SU-DHL-6 (cell line): Measurements from ENCODE around the gene INTS12.

Experiments
- H2AFZ ChIP-seq: fragments of 200-600 bp; sonication (generic); 2 replicates; pipeline ENCODE4 v1.6.1; 2014; ENCODE audit warnings: low read depth, mild to moderate bottlenecking, moderate library complexity, mixed read lengths, antibody characterized with exemption, low read length; ENCODE audit not compliant: severe bottlenecking
- H3F3A ChIP-seq: fragments of 200-600 bp; shearing (Covaris generic); 2 replicates; pipeline ENCODE4 v1.6.0; 2016; ENCODE audit warnings: antibody characterized with exemption, mild to moderate bottlenecking; ENCODE audit not compliant: insufficient read depth
- H3K27ac ChIP-seq: fragments of 200-600 bp; sonication (generic); 2 replicates; pipeline ENCODE4 v1.5.1; 2016; ENCODE audit warnings: low read depth, mild to moderate bottlenecking, low read length, moderate library complexity, mixed read lengths
- H3K27me3 ChIP-seq: fragments of 200-600 bp; sonication (generic), shearing (Covaris generic); 2 replicates; pipeline ENCODE4 v1.6.0; 2014; ENCODE audit warnings: mild to moderate bottlenecking, low read length
- H3K36me3 ChIP-seq: fragments of 200-600 bp; sonication (generic); 2 replicates; pipeline ENCODE4 v1.6.1; 2014; ENCODE audit warnings: mild to moderate bottlenecking, low read length, mixed read lengths
- H3K4me2 ChIP-seq: fragments of 300-600, 200-600 bp; shearing (Covaris generic), sonication (generic); 2 replicates; pipeline ENCODE4 v1.6.0; 2014; ENCODE audit warnings: low read length, low read depth, mild to moderate bottlenecking; ENCODE audit not compliant: poor library complexity, severe bottlenecking
- H3K4me3 ChIP-seq: fragments of 200-600 bp; sonication (generic); 2 replicates; pipeline ENCODE4 v1.5.1; 2014; ENCODE audit warnings: antibody characterized with exemption, low read length, mild to moderate bottlenecking, mixed read lengths; ENCODE audit not compliant: insufficient read depth, poor library complexity, severe bottlenecking
- H3K79me2 ChIP-seq: fragments of 200-600 bp; sonication (generic); 2 replicates; pipeline ENCODE4 v1.6.1; 2014; ENCODE audit warnings: mild to moderate bottlenecking, low read length, moderate library complexity; ENCODE audit not compliant: insufficient read depth
- H3K9ac ChIP-seq: fragments of 200-600 bp; sonication (generic); 2 replicates; pipeline ENCODE4 v1.7.0; 2014; ENCODE audit warnings: mild to moderate bottlenecking, low read length
- H3K9me2 ChIP-seq: fragments of 200-600 bp; sonication (generic); replicated peaks from 2 replicates; pipeline ENCODE4 v1.6.1; 2014; ENCODE audit warnings: low read length; ENCODE audit not compliant: insufficient read depth
- H3K9me3 ChIP-seq: fragments of 200-600 bp; sonication (generic); 2 replicates; pipeline ENCODE4 v1.6.1; 2014; ENCODE audit warnings: low read length, mixed read lengths; ENCODE audit not compliant: insufficient read depth
- H4K20me1 ChIP-seq: fragments of 200-600 bp; sonication (generic); 2 replicates; pipeline ENCODE4 v1.6.1; 2014; ENCODE audit warnings: low read depth, mild to moderate bottlenecking, antibody characterized with exemption, low read length, moderate library complexity, mixed read lengths
- CTCF ChIP-seq: fragments of 200-600 bp; sonication (generic); IDR thresholded peaks from one replicate; pipeline ENCODE4 v1.5.1; 2017; ENCODE audit warnings: antibody characterized with exemption, mild to moderate bottlenecking, low read length, moderate library complexity; ENCODE audit not compliant: insufficient read depth, poor library complexity, severe bottlenecking
- EZH2phosphoT487 ChIP-seq: fragments of 200-600 bp; sonication (generic), shearing (Covaris generic); conservative IDR thresholded peaks from 2 replicates; pipeline ENCODE4 v1.6.1; 2018; ENCODE audit warnings: mild to moderate bottlenecking, antibody characterized with exemption, low read length, moderate library complexity, mixed read lengths

INTS12 gene

DNA sequence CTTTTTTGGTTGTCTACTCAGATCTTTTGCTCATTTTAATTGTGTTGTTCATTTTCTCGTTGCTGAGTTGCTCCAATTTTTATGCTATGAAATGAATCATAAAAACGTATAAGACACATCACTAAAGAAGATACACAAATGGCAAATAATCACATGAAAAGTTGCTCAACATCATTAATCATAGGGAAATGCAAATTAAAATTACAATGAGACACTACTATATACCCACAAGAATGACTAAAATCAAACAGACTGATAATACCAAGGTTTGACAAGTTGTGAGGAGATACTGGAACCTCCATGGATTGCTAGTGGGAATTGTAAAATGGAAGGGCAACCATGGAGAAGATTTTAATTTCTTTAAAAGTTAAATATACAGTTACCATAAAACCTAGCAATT is 17.1 kb upstream of the INTS12 start:
- TF ChIP-seq EZH2phosphoT487: no peak
- TF ChIP-seq CTCF: no peak
- H3K9me3 ChIP-seq: no peaks in the 10 kb centered on the region
- no peaks in the 10 kb centered on the region for H4K20me1 ChIP-seq
- no peaks in the 10 kb centered on the region for H3K36me3 ChIP-seq
- H3F3A ChIP-seq: no peaks in the 10 kb centered on the region
- H3K4me2 ChIP-seq: no peak overlapping the region
- no peak overlapping the region for H3K9ac ChIP-seq
- no peaks in the 10 kb centered on the region for H3K79me2 ChIP-seq
- H3K27ac ChIP-seq: no peak overlapping the region
- H3K27me3 ChIP-seq: no peaks in the 10 kb centered on the region
- H2AFZ ChIP-seq: no peak overlapping the region
- H3K4me3 ChIP-seq: no peak overlapping the region
- H3K9me2 ChIP-seq: no peaks in the 10 kb centered on the region

- no peak for TF ChIP-seq EZH2phosphoT487
- no peak for TF ChIP-seq CTCF
- no peaks in the 10 kb centered on the region for H4K20me1 ChIP-seq
- no peak overlapping the region for H3K4me2 ChIP-seq
- H2AFZ ChIP-seq: no peak overlapping the region
- no peaks in the 10 kb centered on the region for H3F3A ChIP-seq
- H3K9me3 ChIP-seq: no peaks in the 10 kb centered on the region
- no peaks in the 10 kb centered on the region for H3K36me3 ChIP-seq
- H3K4me3 ChIP-seq: no peak overlapping the region
- no peak overlapping the region for H3K9ac ChIP-seq
- H3K27ac ChIP-seq: no peak overlapping the region
- no peaks in the 10 kb centered on the region for H3K9me2 ChIP-seq
- H3K79me2 ChIP-seq: no peaks in the 10 kb centered on the region
- H3K27me3 ChIP-seq: no peaks in the 10 kb centered on the region
These were observed 10.7 kb upstream of the INTS12 start for GRCh38 chr4:105719204-105719603.

- no peak overlapping the region for H2AFZ ChIP-seq
- no peak overlapping the region for H3K4me2 ChIP-seq
- no peak overlapping the region for H3K27ac ChIP-seq
These were observed 7.3 kb upstream of the INTS12 start for GRCh38 chr4:105715692-105716278.

More at GRCh38 chr4:105715692-105716278, 7.3 kb upstream of the INTS12 start:
- Histone ChIP-seq H3K9me2 (no peaks in the 10 kb centered on the region), H3K9me3 (no peaks in the 10 kb centered on the region), H3K4me3 (no peak overlapping the region), H3K27me3 (no peaks in the 10 kb centered on the region), H3K79me2 (0 out of 2 replicates have a peak, but pooled peaks cover 8% of the 10 kb centered on the region), H3F3A (no peaks in the 10 kb centered on the region), H3K9ac (no peak overlapping the region), H3K36me3 (no peaks in the 10 kb centered on the region), H4K20me1 (no peaks in the 10 kb centered on the region)
- TF ChIP-seq EZH2phosphoT487: no peak
- TF ChIP-seq CTCF: no peak
